Esophagus (tissue), 2 donors: ENCODE measurements around the gene STUB1. TPM values are rescaled to one million over a fixed set of nuclear protein-coding genes. Genes with fewer than 3 reads are reported as not detected.

Source experiments
- H3K27ac ChIP-seq, 2 donors: one replicate each; pipeline ENCODE4 v1.5.1; 2013; ENCODE audit warnings: low read depth in 2 of 2, mild to moderate bottlenecking in 2 of 2, inconsistent platforms in 1 of 2, low read length in 1 of 2, moderate library complexity in 1 of 2
- H3K27me3 ChIP-seq, 2 donors: one replicate each; pipeline ENCODE4 v1.6.1; 2013; ENCODE audit warnings: low read length in 2 of 2, control low read depth in 1 of 2, mild to moderate bottlenecking in 1 of 2; ENCODE audit not compliant: insufficient read depth in 2 of 2, control insufficient read depth in 1 of 2
- H3K36me3 ChIP-seq, 2 donors: one replicate each; pipeline ENCODE4 v1.6.1; 2013; ENCODE audit warnings: low read length in 1 of 2; ENCODE audit not compliant: control insufficient read depth in 2 of 2, insufficient read depth in 2 of 2
- H3K4me1 ChIP-seq, 2 donors: one replicate each; pipeline ENCODE4 v1.6.1; 2013; ENCODE audit warnings: low read length in 1 of 2; ENCODE audit not compliant: control insufficient read depth in 2 of 2, insufficient read depth in 2 of 2
- H3K4me3 ChIP-seq, 2 donors: one replicate each; pipeline ENCODE4 v1.5.1; 2013; ENCODE audit warnings: low read length in 2 of 2, mild to moderate bottlenecking in 2 of 2, low read depth in 1 of 2, moderate library complexity in 1 of 2
- H3K9me3 ChIP-seq, 2 donors: one replicate each; pipeline ENCODE4 v1.6.1; 2013; ENCODE audit warnings: mild to moderate bottlenecking in 2 of 2, low read depth in 1 of 2, low read length in 1 of 2, moderate library complexity in 1 of 2; ENCODE audit not compliant: control insufficient read depth in 2 of 2, insufficient read depth in 1 of 2
- WGBS, 2 donors: extraction: QIAGEN DNeasy Blood & Tissue Kit; methylation state at CpG; one replicate each; pipeline ENCODE4 v1.1.7; 2013; 5-methylcytosine and 5-hydroxymethylcytosine counted together
- polyA plus RNA-seq, 2 donors: library from polyadenylated mRNA; stranded (reverse); fragments of 200-250 nt; gene quantifications; one replicate each; pipeline ENCODE4 v1.2.3, GENCODE V29; 2013
- donor health status: healthy with polysubstance abuse.
- donor health status: Bipolar disorder and iron deficiency.

STUB1 gene
- polyA plus RNA-seq, 2 donors, result 58.3 to 95.2 TPM

DNA sequence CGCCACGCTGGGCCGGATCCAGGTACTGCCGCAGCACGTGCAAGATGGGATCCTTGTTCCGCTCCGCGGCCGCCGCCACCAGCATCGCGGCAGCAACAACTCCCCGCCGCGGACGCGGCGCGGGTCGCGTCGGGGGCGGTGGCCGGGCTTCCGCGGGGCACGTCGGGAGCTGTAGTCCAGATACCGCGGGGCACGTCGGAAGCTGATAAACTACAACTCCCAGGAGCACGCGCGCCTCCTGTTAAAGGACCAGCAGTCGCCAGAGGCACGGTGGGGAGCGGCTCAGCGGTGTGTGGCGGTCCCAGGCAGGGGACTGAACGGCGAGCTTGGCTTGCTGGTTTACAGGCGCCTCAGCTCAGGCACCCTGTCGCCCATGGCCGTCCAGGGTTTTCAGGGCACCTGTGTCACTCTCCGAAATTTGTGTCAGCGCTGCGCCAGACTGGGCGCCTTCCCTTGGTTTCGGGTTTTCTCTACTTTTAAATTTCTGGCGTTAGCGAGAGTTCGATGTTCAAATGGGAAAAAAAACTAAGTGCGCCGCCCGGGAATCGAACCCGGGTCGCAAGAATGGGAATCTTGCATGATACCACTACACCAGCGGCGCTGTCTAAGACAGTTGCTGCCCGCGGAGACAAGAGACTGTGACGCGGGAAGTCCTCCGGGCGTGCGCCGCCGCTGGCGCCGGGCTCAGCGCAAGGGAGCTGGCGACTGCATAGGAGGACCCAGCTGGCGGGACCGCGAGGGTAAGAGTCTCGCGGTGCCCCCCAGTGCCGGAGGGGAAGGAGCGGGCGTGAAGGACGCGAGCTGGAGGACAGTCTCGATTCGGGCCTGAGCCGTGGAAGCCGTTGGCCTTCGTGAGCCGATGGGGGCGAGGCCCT, 43.8 kb upstream of the STUB1 start, which contains the start of gene METTL26:
METTL26 (minus strand) TSS at position 100 of the 875 bp plus-strand sequence; CDS start at position 85, 15 bp downstream.
- Histone ChIP-seq H3K36me3 (peaks cover 0 to 15% of the 10 kb centered on the region in 2 donors), H3K4me3 (peak within 1 kb of the TSS; percentile 68 to 90), H3K27ac (peak within 1 kb of the TSS; percentile 95 to 99), H3K27me3 (no peaks in the 10 kb centered on the region), H3K4me1 (peaks cover 0 to 14% of the 10 kb centered on the region in 2 donors), H3K9me3 (no peaks in the 10 kb centered on the region)
- WGBS, 2 donors, result 0% methylated on average over 77 to 91 of the region's 91 CpGs

DNA sequence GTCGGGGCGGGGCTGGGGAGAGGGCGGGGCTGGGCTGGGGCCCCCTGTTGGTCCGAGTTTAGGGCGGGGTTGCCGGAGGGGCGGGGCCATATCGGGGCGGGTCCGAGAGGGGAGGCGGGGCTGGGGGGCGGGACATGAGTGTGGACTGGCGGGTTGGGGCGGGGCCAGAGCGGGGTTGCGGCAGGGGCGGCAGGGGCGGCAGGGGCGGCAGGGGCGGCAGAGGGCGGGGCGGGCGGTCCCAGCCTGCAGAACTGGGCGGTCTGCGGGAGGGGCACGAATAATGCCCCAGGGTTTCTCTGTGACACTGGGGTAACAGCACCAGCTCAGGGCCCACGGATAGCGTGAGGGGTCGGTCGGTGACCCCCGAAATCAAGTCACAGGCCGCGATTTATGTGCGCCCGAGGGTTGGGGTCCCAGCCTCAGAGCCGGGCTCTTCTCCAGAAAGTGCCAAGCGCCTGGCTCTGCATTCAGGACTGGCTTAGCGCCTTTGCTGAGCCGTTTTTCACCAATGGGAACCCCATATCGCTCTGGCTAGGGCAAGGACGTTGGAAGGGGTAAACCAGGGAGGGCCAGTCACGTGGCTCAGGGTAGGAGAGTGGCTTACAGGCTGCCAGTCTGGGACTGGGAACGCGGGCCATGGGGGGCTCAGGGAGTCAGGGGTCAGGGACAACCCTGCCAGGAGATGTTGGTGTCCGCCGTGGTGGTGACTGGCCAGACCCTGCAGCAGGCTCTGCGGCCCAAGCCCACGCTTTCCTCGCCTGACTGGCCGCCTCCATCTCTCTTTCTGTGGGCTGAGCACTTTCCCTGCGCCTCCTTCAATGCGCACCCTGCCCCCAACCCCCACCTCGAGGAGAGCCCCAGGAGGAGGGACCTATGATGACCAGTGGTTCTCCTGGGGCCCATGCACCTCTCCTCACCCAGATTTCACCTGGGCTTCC, 42.9 kb upstream of the STUB1 start:
- H3K4me3 ChIP-seq, result peak overlapping the region; percentile 68 to 90
- H3K36me3 ChIP-seq, result peaks cover 0 to 15% of the 10 kb centered on the region in 2 donors
- H3K27me3 ChIP-seq, result no peaks in the 10 kb centered on the region
- 16 to 21% methylated on average over 38 to 53 of the region's 53 CpGs for WGBS, 2 donors
- no peaks in the 10 kb centered on the region for H3K9me3 ChIP-seq
- peaks cover 0 to 15% of the 10 kb centered on the region in 2 donors for H3K4me1 ChIP-seq
- peak overlapping the region; percentile 95 to 99 for H3K27ac ChIP-seq

- 82 to 87% methylated on average over 15 of the region's 15 CpGs for WGBS, 2 donors
- no peak overlapping the region for H3K27ac ChIP-seq
- peaks cover 0 to 12% of the 10 kb centered on the region in 2 donors for H3K36me3 ChIP-seq
- H3K9me3 ChIP-seq, result no peaks in the 10 kb centered on the region
- H3K27me3 ChIP-seq, result no peaks in the 10 kb centered on the region
- H3K4me1 ChIP-seq, result peaks cover 0 to 22% of the 10 kb centered on the region in 2 donors
- H3K4me3 ChIP-seq, result no peak overlapping the region
Observed at GRCh38 chr16:638034-638543, 42.1 kb upstream of the STUB1 start.

- no peak overlapping the region for H3K27ac ChIP-seq
- no peak overlapping the region for H3K4me3 ChIP-seq
- H3K4me1 ChIP-seq, result peaks cover 0 to 23% of the 10 kb centered on the region in 2 donors
- H3K27me3 ChIP-seq, result no peaks in the 10 kb centered on the region
- H3K36me3 ChIP-seq, result peaks cover 0 to 5% of the 10 kb centered on the region in 2 donors
- WGBS, 2 donors, result 74 to 85% methylated on average over 9 of the region's 9 CpGs
- no peaks in the 10 kb centered on the region for H3K9me3 ChIP-seq
Observed at GRCh38 chr16:638836-639235, 41.4 kb upstream of the STUB1 start.

DNA sequence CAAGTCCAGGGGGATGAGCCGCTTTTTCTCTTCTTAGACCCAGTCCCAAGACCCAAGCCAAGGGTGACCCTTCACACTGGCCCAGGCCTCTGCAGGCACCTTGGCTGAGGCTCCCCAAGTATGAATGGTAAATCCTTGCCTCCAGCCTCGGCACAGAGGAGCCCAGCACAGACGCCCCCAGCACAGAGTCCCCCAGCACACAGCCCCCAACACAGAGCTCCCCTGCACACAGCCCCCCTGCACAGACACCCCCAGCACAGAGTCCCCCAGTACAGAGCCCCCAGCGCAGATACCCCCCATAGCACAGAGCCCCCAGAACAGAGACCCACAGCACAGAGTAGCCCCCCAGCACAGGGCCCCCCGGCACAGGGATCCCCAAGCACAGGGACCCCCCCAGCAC, 39.6 kb upstream of the STUB1 start:
- no peak overlapping the region for H3K4me3 ChIP-seq
- H3K27ac ChIP-seq, result no peak overlapping the region
- H3K27me3 ChIP-seq, result no peaks in the 10 kb centered on the region
- no peaks in the 10 kb centered on the region for H3K36me3 ChIP-seq
- H3K4me1 ChIP-seq, result peaks cover 0 to 13% of the 10 kb centered on the region in 2 donors
- no peaks in the 10 kb centered on the region for H3K9me3 ChIP-seq
- WGBS, 2 donors, result 87 to 92% methylated on average over 5 of the region's 5 CpGs

- no peaks in the 10 kb centered on the region for H3K27me3 ChIP-seq
- H3K27ac ChIP-seq, result peak within 1 kb of the TSS; percentile 62 to 68
- no peaks in the 10 kb centered on the region for H3K9me3 ChIP-seq
- 1 to 2% methylated on average over 62 to 81 of the region's 81 CpGs for WGBS, 2 donors
- H3K36me3 ChIP-seq, result no peaks in the 10 kb centered on the region
- H3K4me3 ChIP-seq, result peak within 1 kb of the TSS; percentile 62 to 63
- H3K4me1 ChIP-seq, result peaks cover 0 to 12% of the 10 kb centered on the region in 2 donors
Observed at GRCh38 chr16:641326-642188, 38.7 kb upstream of the STUB1 start, which contains the start of gene MCRIP2. Gene MCRIP2, plus strand, starts transcription at chr16:641828. Its CDS starts 164 bp downstream, at chr16:641992.

- 4 to 5% methylated on average over 67 to 72 of the region's 72 CpGs for WGBS, 2 donors
Observed at GRCh38 chr16:642189-643049, 37.8 kb upstream of the STUB1 start.

GRCh38 chr16:643050-643368, 37.2 kb upstream of the STUB1 start:
- H3K27ac ChIP-seq, result peak overlapping the region; percentile 61 to 63
- peak overlapping the region in 1 of 2 donors; percentile 63 for H3K4me3 ChIP-seq
- no peaks in the 10 kb centered on the region for H3K36me3 ChIP-seq
- H3K4me1 ChIP-seq, result peaks cover 9 to 17% of the 10 kb centered on the region in 2 donors
- no peaks in the 10 kb centered on the region for H3K27me3 ChIP-seq
- WGBS, 2 donors, result 79 to 83% methylated on average over 13 of the region's 13 CpGs
- no peaks in the 10 kb centered on the region for H3K9me3 ChIP-seq

More at GRCh38 chr16:642189-643049, 37.8 kb upstream of the STUB1 start:
- Histone ChIP-seq H3K27me3 (no peaks in the 10 kb centered on the region), H3K4me1 (peaks cover 4 to 14% of the 10 kb centered on the region in 2 donors), H3K36me3 (no peaks in the 10 kb centered on the region), H3K27ac (peak overlapping the region; percentile 62 to 68), H3K4me3 (peak overlapping the region; percentile 62 to 63), H3K9me3 (no peaks in the 10 kb centered on the region)
